ENCODE results near the gene GNAS. TPM values are rescaled to one million over a fixed set of nuclear protein-coding genes. Genes with fewer than 3 reads are reported as not detected.
A peak's percentile ranks its signal among the peaks of the same experiment; 100 is the strongest.

GNAS gene
- 598 and 599 TPM in 2 replicates for total RNA-seq

DNA sequence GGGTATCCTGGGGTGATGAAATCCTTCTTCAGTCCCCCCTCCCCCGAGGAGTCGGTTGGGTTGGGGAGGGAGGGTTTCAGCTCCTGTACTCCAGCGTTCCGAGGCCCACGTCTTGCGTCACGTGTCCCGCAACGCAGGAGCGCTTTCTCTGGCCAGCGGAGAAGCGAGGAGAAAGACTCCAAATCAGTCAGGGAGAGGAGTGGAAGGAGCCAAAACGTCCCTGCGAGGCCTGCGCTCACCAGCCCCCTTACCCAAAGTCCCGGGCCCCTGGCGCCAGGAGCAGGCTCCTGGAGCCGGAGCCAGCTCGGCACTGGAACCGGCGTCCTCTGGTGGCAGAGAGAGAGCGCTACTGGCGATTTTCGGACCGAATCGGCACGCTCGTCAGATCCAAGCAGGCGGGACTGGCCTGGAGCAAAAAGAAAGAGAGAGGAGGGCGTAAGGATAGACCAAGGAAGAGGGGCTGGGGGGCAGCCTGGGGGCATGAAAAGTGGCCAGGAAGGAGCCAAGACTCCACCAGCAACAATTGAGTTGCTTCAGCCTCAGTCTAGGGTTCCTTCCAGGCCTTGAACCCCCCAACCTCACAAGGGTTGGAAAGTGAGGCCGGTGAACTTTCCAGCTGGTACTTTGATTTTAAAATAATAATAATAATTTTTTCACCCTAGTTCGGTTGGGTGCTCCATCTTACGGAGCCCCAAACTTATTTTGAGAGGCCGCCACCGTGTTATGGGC lies at the start of gene GNAS:
GNAS (plus strand) TSS at position 174 of the 729 bp plus-strand sequence.
- peak; percentile 43 for DNase-seq (ENCODE audit: low spot score)
- intact Hi-C loops (cut with micrococcal nuclease), result loop anchor here (5.0 kb wide), 2 partner anchors 200 to 550 kb away; partner anchors contain the start of gene STX16
- no peaks in the 10 kb centered on the region for H3K36me3 Mint-ChIP-seq (ENCODE audit: low read depth)
- peaks cover 21% of the 10 kb centered on the region for H3K4me1 Mint-ChIP-seq (ENCODE audit: low read depth)
- no peak within 1 kb of the TSS for H3K27ac Mint-ChIP-seq
- H3K27me3 Mint-ChIP-seq (ENCODE audit: low read depth), result peaks cover 46% of the 10 kb centered on the region
- peak within 1 kb of the TSS; percentile 90 for H3K4me3 Mint-ChIP-seq (ENCODE audit: low read depth)
- no peaks in the 10 kb centered on the region for H3K9me3 Mint-ChIP-seq

DNA sequence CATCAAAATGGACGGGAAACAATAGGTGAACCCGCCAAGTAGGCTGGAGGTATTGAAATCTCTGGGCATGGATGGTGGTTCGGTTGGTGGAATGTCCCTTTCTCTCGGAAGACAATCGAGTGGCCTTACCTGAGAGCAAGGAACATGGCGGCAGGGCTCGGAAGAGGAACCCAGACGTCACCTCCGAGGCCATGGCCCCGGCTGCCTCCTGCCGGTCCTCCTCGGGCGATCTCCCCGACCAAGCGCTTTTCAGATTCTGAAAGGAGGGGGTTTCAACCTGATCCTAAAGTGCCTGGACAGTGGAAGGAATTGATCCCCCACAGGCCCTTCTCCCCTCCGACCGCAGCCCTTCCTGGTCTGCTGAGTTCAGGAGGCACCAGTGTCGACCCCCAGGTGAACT lies 49.0 kb upstream of the GNAS start:
- H3K4me3 Mint-ChIP-seq (ENCODE audit: low read depth), result no peak overlapping the region
- DNase-seq (ENCODE audit: low spot score), result no peak
- H3K36me3 Mint-ChIP-seq (ENCODE audit: low read depth), result no peaks in the 10 kb centered on the region
- no peak overlapping the region for H3K27ac Mint-ChIP-seq
- H3K27me3 Mint-ChIP-seq (ENCODE audit: low read depth), result peaks cover 35% of the 10 kb centered on the region
- H3K4me1 Mint-ChIP-seq (ENCODE audit: low read depth), result no peaks in the 10 kb centered on the region
- intact Hi-C loops (cut with micrococcal nuclease), result no loop called here
- H3K9me3 Mint-ChIP-seq, result no peaks in the 10 kb centered on the region

DNA sequence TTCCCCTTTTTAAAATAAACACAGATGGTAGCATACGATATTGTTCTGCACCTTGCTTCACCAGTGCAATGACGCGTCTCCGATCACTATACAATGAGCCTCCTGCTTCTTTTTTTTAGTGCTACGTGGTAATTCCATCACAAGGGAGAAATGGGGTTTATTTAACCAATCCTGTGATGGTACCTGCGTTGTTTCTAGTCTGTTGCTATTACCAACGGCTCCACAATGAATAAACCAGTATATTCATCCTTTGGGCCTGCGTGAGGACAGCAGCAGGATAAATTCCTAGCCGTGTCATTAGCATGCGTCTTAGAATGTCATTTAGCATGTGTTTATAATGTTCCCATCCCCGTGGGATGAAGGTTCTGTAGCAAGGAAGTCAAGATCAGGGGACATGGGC lies 44.7 kb upstream of the GNAS start:
- H3K9me3 Mint-ChIP-seq, result no peaks in the 10 kb centered on the region
- no peak overlapping the region for H3K27ac Mint-ChIP-seq
- H3K4me3 Mint-ChIP-seq (ENCODE audit: low read depth), result no peak overlapping the region
- intact Hi-C loops (cut with micrococcal nuclease), result no loop called here
- no peak for DNase-seq (ENCODE audit: low spot score)
- H3K36me3 Mint-ChIP-seq (ENCODE audit: low read depth), result no peaks in the 10 kb centered on the region
- peaks cover 5% of the 10 kb centered on the region for H3K4me1 Mint-ChIP-seq (ENCODE audit: low read depth)
- peaks cover 41% of the 10 kb centered on the region for H3K27me3 Mint-ChIP-seq (ENCODE audit: low read depth)

DNA sequence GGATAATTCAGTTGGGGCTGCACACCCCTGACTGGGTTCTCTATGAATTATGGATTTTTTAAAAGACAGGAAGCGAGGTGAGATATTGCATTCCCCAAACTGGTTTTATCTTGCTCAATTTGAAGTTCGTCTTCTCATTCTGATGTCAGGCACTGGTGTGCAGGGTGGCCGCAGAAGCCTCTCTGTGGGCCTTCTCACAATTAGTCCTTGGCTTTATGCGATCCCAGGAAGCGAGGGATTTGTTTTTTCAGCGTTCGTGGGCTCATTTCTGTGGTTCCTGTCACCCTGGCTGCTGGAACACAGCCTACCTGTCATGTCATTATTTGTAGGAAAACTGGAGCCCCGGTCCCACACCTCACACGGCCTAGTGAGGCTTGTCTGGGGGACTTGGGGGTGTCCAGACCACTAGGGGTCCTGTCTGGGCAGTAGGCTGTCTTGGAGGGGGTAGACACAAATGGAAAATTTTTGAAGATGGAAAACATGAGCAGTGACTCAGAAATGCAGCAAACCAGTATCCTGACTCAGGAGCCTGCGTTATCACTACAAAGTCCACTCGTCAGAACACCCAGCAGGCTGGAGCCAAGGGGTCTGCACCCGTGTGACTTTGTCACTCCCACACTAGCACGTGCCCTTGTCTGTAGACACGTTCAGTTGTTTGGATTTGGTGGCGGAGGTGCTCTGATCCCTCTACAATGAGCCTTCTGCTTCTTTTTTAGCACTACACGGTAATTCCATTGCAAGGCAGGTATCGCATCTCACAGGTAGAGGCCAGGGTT lies 44.1 kb upstream of the GNAS start:
- no peak overlapping the region for H3K4me3 Mint-ChIP-seq (ENCODE audit: low read depth)
- no peak for DNase-seq (ENCODE audit: low spot score)
- intact Hi-C loops (cut with micrococcal nuclease), result no loop called here
- H3K4me1 Mint-ChIP-seq (ENCODE audit: low read depth), result peaks cover 5% of the 10 kb centered on the region
- no peak overlapping the region for H3K27ac Mint-ChIP-seq
- H3K36me3 Mint-ChIP-seq (ENCODE audit: low read depth), result no peaks in the 10 kb centered on the region
- peaks cover 43% of the 10 kb centered on the region for H3K27me3 Mint-ChIP-seq (ENCODE audit: low read depth)
- H3K9me3 Mint-ChIP-seq, result no peaks in the 10 kb centered on the region

DNA sequence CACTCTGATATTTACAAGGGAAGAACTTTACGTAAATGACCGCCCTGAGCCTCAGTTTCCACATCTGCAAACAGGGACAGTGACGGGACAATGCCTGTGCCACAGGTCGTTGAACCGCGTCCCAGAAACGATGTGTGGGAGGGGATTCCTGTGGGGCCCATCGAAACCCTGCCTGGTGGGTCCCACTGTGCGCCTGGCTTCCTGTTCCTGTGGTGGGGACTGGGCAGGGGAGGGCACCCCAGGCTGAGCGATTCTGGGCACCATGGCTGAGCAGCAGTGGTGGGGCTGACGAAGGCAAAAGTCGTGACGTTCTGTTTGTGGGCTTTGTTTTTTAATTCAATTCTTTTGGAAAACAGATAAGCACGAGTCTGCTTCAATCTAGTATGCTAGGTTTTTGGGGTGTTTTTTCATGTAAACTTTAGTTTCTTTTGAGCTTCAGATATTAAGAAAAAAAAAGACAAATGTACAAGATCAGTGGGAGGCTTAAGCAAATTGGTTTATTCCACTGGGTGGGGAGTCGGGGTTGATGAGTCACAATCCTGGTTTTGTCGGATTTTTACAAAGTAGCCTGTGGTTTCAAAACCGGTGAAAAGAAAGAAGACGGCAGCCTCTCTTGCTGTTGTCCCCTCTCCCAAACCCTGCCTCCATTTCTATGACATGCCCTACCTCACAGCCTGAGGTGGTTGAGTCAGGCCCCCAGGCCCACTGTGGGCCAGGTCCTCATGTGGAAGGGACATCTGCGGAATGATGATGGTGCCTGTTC lies 42.2 kb upstream of the GNAS start:
- Mint-ChIP-seq H3K9me3 (no peaks in the 10 kb centered on the region), H3K4me3 (ENCODE audit: low read depth) (no peak overlapping the region), H3K4me1 (ENCODE audit: low read depth) (peaks cover 5% of the 10 kb centered on the region), H3K27ac (peak overlapping the region; percentile 30), H3K27me3 (ENCODE audit: low read depth) (peaks cover 53% of the 10 kb centered on the region), H3K36me3 (ENCODE audit: low read depth) (no peaks in the 10 kb centered on the region)
- intact Hi-C loops (cut with micrococcal nuclease), result loop anchor here (10.0 kb wide), 2 partner anchors 105 to 575 kb away; no protein-coding TSS in a partner anchor
- no peak for DNase-seq (ENCODE audit: low spot score)

DNA sequence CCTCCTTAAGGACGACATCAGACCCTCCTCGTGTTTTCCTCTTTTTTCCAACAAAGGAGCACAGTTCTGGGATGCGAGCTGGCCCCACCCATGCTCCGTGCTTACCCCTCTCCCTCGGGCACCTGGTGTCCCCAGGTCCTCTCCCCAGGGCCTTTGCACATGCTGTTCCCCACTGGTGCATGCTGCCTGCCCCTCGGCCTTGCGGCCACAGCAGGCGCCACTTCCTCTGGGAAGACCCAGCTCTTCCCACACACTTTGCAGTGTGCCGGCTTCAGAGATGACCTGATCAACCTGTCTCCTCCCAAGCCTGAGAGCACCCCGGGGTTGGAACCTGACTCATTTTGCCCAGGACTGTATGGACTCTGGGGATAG lies 41.7 kb upstream of the GNAS start:
- no peak for DNase-seq (ENCODE audit: low spot score)
- Mint-ChIP-seq H3K4me3 (ENCODE audit: low read depth) (no peak overlapping the region), H3K36me3 (ENCODE audit: low read depth) (no peaks in the 10 kb centered on the region), H3K9me3 (no peaks in the 10 kb centered on the region), H3K4me1 (ENCODE audit: low read depth) (peaks cover 5% of the 10 kb centered on the region), H3K27ac (no peak overlapping the region), H3K27me3 (ENCODE audit: low read depth) (peaks cover 50% of the 10 kb centered on the region)
- intact Hi-C loops (cut with micrococcal nuclease), result loop anchor here (10.0 kb wide), 2 partner anchors 106 to 576 kb away; no protein-coding TSS in a partner anchor

DNA sequence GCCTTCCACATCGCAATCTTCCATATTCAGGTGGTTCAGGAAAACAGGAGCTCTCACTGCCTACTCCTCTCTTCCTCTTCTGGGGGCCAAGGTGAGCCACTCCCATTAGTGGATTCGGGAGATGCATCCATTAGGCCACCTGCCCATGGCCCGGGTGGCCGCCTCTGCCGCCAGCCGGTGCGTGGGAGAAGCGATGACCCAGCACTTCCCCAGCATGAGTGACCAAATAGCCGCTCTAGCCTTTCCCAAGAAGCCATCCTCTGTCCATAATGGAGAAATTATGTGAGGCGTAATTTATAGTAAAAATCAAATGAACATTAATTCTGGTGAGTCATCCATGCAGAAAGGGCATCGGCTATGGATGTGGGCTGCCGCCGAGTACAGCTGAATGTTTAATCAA lies 41.2 kb upstream of the GNAS start:
- DNase-seq (ENCODE audit: low spot score), result no peak
- H3K4me3 Mint-ChIP-seq (ENCODE audit: low read depth), result no peak overlapping the region

DNA sequence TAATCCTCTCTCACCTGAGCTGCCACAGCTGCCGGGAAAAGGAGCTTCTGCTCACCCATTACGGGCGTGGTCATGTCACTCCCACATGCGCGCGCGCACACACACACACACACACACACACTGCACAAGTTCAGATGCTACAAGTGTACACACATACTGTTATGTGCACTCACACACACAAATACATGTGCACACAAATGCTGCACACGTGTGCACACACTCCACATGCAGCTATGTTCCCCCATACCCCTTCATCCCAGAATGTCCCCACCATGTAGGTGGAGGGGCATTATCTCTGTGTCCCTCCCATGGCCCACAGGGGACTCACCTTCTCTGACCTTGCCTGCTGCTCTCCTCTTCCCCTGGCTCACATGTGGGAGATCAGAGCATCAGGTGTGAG lies 39.1 kb upstream of the GNAS start:
- H3K4me3 Mint-ChIP-seq (ENCODE audit: low read depth), result no peak overlapping the region
- H3K27ac Mint-ChIP-seq, result no peak overlapping the region
- H3K9me3 Mint-ChIP-seq, result no peaks in the 10 kb centered on the region
- intact Hi-C loops (cut with micrococcal nuclease), result loop anchor here (10.0 kb wide), 2 partner anchors 109 to 579 kb away; no protein-coding TSS in a partner anchor
- H3K4me1 Mint-ChIP-seq (ENCODE audit: low read depth), result peaks cover 11% of the 10 kb centered on the region
- no peaks in the 10 kb centered on the region for H3K36me3 Mint-ChIP-seq (ENCODE audit: low read depth)
- no peak for DNase-seq (ENCODE audit: low spot score)
- peaks cover 49% of the 10 kb centered on the region for H3K27me3 Mint-ChIP-seq (ENCODE audit: low read depth)

More for the DNA sequence above, 41.2 kb upstream of the GNAS start:
- Mint-ChIP-seq H3K4me1 (ENCODE audit: low read depth) (peaks cover 5% of the 10 kb centered on the region), H3K27me3 (ENCODE audit: low read depth) (peaks cover 47% of the 10 kb centered on the region), H3K9me3 (no peaks in the 10 kb centered on the region), H3K27ac (no peak overlapping the region), H3K36me3 (ENCODE audit: low read depth) (no peaks in the 10 kb centered on the region)
- intact Hi-C loops (cut with micrococcal nuclease), result loop anchor here (10.0 kb wide), 2 partner anchors 107 to 577 kb away; no protein-coding TSS in a partner anchor

DNA sequence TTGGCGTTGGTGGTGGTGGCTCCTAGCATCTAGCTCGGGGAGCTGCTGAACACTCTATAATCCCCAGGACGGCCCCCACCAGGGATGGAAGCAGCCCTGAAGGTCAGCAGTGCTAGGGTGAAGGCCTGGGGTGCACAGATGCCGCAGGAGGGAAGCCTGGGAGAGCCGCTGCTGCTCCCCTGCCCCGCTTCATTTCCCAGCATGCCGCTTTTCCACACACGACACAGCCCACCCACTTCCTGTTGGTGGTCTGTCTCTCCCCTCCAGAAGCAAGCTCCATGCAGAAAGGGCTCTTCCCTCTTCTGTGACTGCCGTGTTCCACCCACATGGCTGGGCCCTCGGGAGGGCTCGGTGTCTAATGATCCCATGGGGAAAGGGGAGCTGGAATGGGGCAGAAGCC lies 37.1 kb upstream of the GNAS start:
- intact Hi-C loops (cut with micrococcal nuclease), result loop anchor here (10.0 kb wide), 2 partner anchors 111 to 581 kb away; no protein-coding TSS in a partner anchor
- Mint-ChIP-seq H3K4me1 (ENCODE audit: low read depth) (peaks cover 17% of the 10 kb centered on the region), H3K4me3 (ENCODE audit: low read depth) (no peak overlapping the region), H3K9me3 (peaks cover under 1% of the 10 kb centered on the region), H3K27me3 (ENCODE audit: low read depth) (peaks cover 40% of the 10 kb centered on the region), H3K36me3 (ENCODE audit: low read depth) (peaks cover 10% of the 10 kb centered on the region), H3K27ac (no peak overlapping the region)
- no peak for DNase-seq (ENCODE audit: low spot score)

DNA sequence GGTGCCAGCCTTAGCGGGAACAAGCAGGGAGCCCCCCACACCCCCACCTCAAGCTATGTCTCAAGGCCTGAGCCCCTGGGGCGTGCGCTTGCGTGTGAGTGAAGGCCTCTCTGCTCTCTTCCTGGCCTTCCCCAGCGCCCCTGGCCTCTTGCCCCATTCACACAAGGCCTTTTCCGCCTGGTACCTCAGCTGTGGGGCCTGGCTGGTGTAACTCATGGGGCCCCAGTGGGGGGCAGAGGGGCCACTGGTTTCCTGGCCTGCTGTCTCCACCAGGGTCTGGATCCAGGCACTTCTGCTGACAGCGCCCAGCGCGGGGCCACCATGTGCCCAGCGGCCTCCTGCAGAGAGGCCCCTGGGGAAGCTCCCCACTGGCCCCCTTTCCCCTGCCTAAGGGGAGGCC lies 36.5 kb upstream of the GNAS start:
- Mint-ChIP-seq H3K9me3 (peaks cover 5% of the 10 kb centered on the region), H3K36me3 (ENCODE audit: low read depth) (peaks cover 16% of the 10 kb centered on the region), H3K27ac (no peak overlapping the region), H3K27me3 (ENCODE audit: low read depth) (peaks cover 40% of the 10 kb centered on the region), H3K4me1 (ENCODE audit: low read depth) (peaks cover 17% of the 10 kb centered on the region), H3K4me3 (ENCODE audit: low read depth) (no peak overlapping the region)
- intact Hi-C loops (cut with micrococcal nuclease), result loop anchor here (10.0 kb wide), 2 partner anchors 111 to 581 kb away; no protein-coding TSS in a partner anchor
- DNase-seq (ENCODE audit: low spot score), result no peak

DNA sequence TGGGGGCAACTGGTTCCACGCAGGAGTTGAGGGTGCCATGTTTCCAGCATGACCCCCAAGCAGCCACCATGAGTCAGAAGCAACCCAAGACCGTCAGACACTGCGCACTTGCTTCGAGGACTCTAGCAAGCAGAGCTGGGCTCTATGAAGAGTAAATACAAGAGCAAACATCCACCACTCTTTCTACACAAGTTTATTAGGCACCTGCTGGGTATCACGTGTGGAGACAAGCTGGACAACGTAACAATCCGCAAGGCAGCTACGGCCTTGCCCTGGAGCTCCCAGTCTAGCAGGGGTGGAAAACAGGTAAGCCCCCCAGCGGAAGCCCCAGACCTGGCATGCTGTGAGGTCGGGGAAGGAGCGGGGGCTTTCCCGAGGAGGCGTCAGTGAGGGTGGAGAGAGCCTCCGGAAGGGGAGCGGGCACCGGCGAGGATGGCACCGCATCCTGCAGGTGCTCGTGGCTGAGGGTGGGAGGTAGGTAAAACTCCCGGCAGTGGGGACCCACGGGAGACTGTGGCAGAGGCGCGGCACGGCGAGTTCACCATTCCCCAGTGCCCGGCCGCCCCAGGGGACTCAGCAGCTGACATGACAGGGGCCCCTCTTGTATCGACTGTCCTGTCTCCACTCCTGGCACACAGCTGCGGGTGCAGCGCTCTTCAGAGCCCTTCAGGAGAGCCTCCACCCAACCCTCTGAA lies 35.4 kb upstream of the GNAS start:
- Mint-ChIP-seq H3K9me3 (peaks cover 9% of the 10 kb centered on the region), H3K36me3 (ENCODE audit: low read depth) (peaks cover 20% of the 10 kb centered on the region), H3K27me3 (ENCODE audit: low read depth) (peaks cover 34% of the 10 kb centered on the region), H3K4me1 (ENCODE audit: low read depth) (peaks cover 15% of the 10 kb centered on the region), H3K27ac (no peak overlapping the region), H3K4me3 (ENCODE audit: low read depth) (no peak overlapping the region)
- intact Hi-C loops (cut with micrococcal nuclease), result loop anchor here (10.0 kb wide), 2 partner anchors 112 to 582 kb away; no protein-coding TSS in a partner anchor
- DNase-seq (ENCODE audit: low spot score), result no peak

DNA sequence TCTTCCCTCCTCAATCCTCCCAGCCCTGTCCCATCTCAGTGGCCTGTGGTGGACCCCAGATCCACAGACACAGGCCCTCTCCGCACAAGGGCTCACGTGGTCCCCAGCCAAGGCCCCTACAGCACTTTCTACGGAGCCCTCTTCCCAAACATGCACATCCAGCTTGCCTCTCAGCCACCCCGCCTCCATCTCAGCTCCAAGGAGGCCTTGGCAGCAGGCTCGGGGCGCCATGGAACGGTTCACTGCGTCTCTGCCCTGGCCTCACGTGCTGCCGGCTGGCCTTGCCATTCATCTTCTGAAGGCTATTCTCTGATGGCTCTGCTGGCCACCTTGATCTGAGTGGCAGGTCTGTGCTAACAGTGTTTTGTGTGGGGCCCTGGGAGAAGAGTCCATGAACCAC lies 34.8 kb upstream of the GNAS start:
- peaks cover 15% of the 10 kb centered on the region for H3K4me1 Mint-ChIP-seq (ENCODE audit: low read depth)
- H3K36me3 Mint-ChIP-seq (ENCODE audit: low read depth), result peaks cover 20% of the 10 kb centered on the region
- intact Hi-C loops (cut with micrococcal nuclease), result loop anchor here (2.0 to 10.0 kb wide), 3 partner anchors 33 to 583 kb away; partner anchors contain the start of gene GNAS-AS1
- peaks cover 31% of the 10 kb centered on the region for H3K27me3 Mint-ChIP-seq (ENCODE audit: low read depth)
- peak overlapping the region; percentile 37 for H3K27ac Mint-ChIP-seq
- DNase-seq (ENCODE audit: low spot score), result no peak
- H3K4me3 Mint-ChIP-seq (ENCODE audit: low read depth), result no peak overlapping the region
- peaks cover 9% of the 10 kb centered on the region for H3K9me3 Mint-ChIP-seq

Measured in activated T-helper 2 cell treated with anti-CD3 and anti-CD28 coated beads, Interferon-gamma antibody, Interleukin-2, Interleukin-4, amounts not matched to agents 10 μg/mL and 5 μg/mL and 100 μg/mL, durations not matched to agents 14 hours and 24 hours and 36 hours (primary cell).